Omental fat pad (tissue), 4 donors: ENCODE measurements around the gene SND1. TPM values are rescaled to one million over a fixed set of nuclear protein-coding genes. Genes with fewer than 3 reads are reported as not detected.

ENCODE experiments used
- ATAC-seq: fragments of 150-250 bp; one replicate; pipeline ENCODE4 v1.9.1; 2016; ENCODE audit warnings: mild to moderate bottlenecking, moderate library complexity; ENCODE audit not compliant: low FRiP score
- DNase-seq: peaks from one replicate; pipeline ENCODE4 v3.0.0-alpha.2; 2019; ENCODE audit warnings: low spot score
- CTCF ChIP-seq, 3 donors: fragments of 450-650 bp; IDR thresholded peaks; one replicate each; pipeline ENCODE4 v1.5.1; 2016 to 2017; ENCODE audit warnings: antibody characterized with exemption in 3 of 3, mild to moderate bottlenecking in 3 of 3, moderate library complexity in 2 of 3
- total RNA-seq, 4 donors: library from RNA; depleted of rRNA; stranded (reverse); fragments of >200 nt; gene quantifications; one replicate each; pipeline ENCODE4 v1.1.0, GENCODE V29; 2016

SND1 gene
- total RNA-seq, 4 donors from 2014 or later, result 90.8 to 140 (median 125) TPM

GRCh38 chr7:127718340-127718679 is 66.3 kb downstream of the SND1 start:
- ATAC-seq, result no peak
- no peak for TF ChIP-seq CTCF (IDR thresholded peaks at IDR 0.05)
- DNase-seq, result no peak

GRCh38 chr7:127726476-127726875 is 74.5 kb downstream of the SND1 start:
- ATAC-seq (no peak), DNase-seq (no peak)
- TF ChIP-seq CTCF (IDR thresholded peaks at IDR 0.05), result no peak

- ATAC-seq (no peak), DNase-seq (no peak)
Observed at GRCh38 chr7:127730658-127731276, 78.8 kb downstream of the SND1 start.

GRCh38 chr7:127731431-127732080 is 79.6 kb downstream of the SND1 start:
- ATAC-seq (no peak), DNase-seq (no peak)
- TF ChIP-seq CTCF (IDR thresholded peaks at IDR 0.05), result no peak

More at GRCh38 chr7:127730658-127731276, 78.8 kb downstream of the SND1 start:
- no peak for TF ChIP-seq CTCF (IDR thresholded peaks at IDR 0.05)

- ATAC-seq, result no peak
- DNase-seq, result no peak
- TF ChIP-seq CTCF (IDR thresholded peaks at IDR 0.05), result no peak
Observed at GRCh38 chr7:127732306-127732705, 80.3 kb downstream of the SND1 start.

- TF ChIP-seq CTCF (IDR thresholded peaks at IDR 0.05), result no peak
- DNase-seq, result no peak
- no peak for ATAC-seq
Observed at GRCh38 chr7:127733986-127734385, 82.0 kb downstream of the SND1 start.

- DNase-seq (no peak), ATAC-seq (no peak)
- TF ChIP-seq CTCF (IDR thresholded peaks at IDR 0.05), result no peak
Observed at GRCh38 chr7:127736511-127736910, 84.5 kb downstream of the SND1 start.
